ENCODE measurements around the gene PYROXD2. TPM values are rescaled to one million over a fixed set of nuclear protein-coding genes. Genes with fewer than 3 reads are reported as not detected.
"Not testable (repeated sequence)": the region's sequence is repeated elsewhere in the genome, so short reads cannot be mapped to it uniquely, and the experiment has no call there.

PYROXD2 gene
- total RNA-seq, 1 experiment from 2014 or later = 2.3 TPM

- no peaks in the 10 kb centered on the region for H3K4me1 ChIP-seq (ENCODE audit: control insufficient read depth, insufficient read depth, low read length)
Measured at GRCh38 chr10:98344589-98345038, 70.4 kb downstream of the PYROXD2 start.

DNA sequence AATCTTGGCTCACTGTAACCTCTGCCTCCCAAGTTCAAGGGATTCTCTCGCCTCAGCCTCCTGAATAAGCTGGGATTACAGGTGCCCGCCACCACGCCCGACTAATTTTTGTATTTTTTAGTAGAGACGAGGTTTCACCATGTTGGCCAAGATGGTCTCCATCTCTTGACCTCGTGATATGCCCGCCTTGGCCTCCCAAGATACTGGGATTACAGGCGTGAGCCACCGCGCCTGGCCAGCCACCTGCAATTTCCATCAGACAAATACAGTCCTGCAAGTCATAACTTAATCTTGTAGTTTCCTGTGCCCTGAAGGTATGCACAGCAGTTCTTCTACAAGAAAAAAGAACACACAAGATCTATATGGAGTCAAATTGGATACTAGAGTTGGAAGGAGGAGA is 73.3 kb downstream of the PYROXD2 start:
- DNase-seq (ENCODE audit: low read depth, low spot score); intact Hi-C loops (cut with micrococcal nuclease; ENCODE audit: unreplicated experiment); CTCF ChIA-PET; in situ Hi-C loops (cut with HindIII; ENCODE audit: low pct_unique_long_range_greater_than_20kb, low sequenced_read_pairs); POLR2A ChIA-PET; H3K4me3 ChIP-seq (ENCODE audit: low read depth in 2 of 2, low read length in 2 of 2); H3K27me3 ChIP-seq (ENCODE audit: control insufficient read depth, insufficient read depth, low read length); H3K36me3 ChIP-seq (ENCODE audit: control insufficient read depth, insufficient read depth, low read length); BruUV-seq (replicated peaks); H3K27ac ChIP-seq (ENCODE audit: low read length); H3K4me1 ChIP-seq (ENCODE audit: control insufficient read depth, insufficient read depth, low read length); ATAC-seq; H3K9me3 ChIP-seq (ENCODE audit: control insufficient read depth, insufficient read depth, low read depth, low read length): not testable (repeated sequence)

More at GRCh38 chr10:98344589-98345038, 70.4 kb downstream of the PYROXD2 start:
- CTCF ChIA-PET = no interaction called here
- DNase-seq (ENCODE audit: low read depth, low spot score) (no peak), ATAC-seq (no peak)
- TF ChIP-seq REST (IDR thresholded peaks at IDR 0.05; ENCODE audit: insufficient read depth in 1 of 2, low read depth in 2 of 2, low read length in 1 of 2) (no peak), TCF7L2 (IDR thresholded peaks at IDR 0.05; ENCODE audit: low read depth, low read length) (no peak), POLR2AphosphoS5 (IDR thresholded peaks at IDR 0.05; ENCODE audit: low read depth, low read length) (no peak), SIN3A (IDR thresholded peaks at IDR 0.05; ENCODE audit: borderline replicate concordance, insufficient read depth, low read depth, low read length) (no peak)
- TF ChIP-seq, protein P1, sequence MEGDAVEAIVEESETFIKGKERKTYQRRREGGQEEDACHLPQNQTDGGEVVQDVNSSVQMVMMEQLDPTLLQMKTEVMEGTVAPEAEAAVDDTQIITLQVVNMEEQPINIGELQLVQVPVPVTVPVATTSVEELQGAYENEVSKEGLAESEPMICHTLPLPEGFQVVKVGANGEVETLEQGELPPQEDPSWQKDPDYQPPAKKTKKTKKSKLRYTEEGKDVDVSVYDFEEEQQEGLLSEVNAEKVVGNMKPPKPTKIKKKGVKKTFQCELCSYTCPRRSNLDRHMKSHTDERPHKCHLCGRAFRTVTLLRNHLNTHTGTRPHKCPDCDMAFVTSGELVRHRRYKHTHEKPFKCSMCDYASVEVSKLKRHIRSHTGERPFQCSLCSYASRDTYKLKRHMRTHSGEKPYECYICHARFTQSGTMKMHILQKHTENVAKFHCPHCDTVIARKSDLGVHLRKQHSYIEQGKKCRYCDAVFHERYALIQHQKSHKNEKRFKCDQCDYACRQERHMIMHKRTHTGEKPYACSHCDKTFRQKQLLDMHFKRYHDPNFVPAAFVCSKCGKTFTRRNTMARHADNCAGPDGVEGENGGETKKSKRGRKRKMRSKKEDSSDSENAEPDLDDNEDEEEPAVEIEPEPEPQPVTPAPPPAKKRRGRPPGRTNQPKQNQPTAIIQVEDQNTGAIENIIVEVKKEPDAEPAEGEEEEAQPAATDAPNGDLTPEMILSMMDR (IDR thresholded peaks at IDR 0.05) = no peak
- Histone ChIP-seq H3K9me3 (ENCODE audit: control insufficient read depth, insufficient read depth, low read depth, low read length) (no peaks in the 10 kb centered on the region), H3K27me3 (ENCODE audit: control insufficient read depth, insufficient read depth, low read length) (peaks cover 5% of the 10 kb centered on the region), H3K27ac (ENCODE audit: low read length) (no peak overlapping the region), H3K4me3 (ENCODE audit: low read depth in 2 of 2, low read length in 2 of 2) (no peak overlapping the region), H3K36me3 (ENCODE audit: control insufficient read depth, insufficient read depth, low read length) (no peaks in the 10 kb centered on the region)
- in situ Hi-C loops (cut with HindIII; ENCODE audit: low pct_unique_long_range_greater_than_20kb, low sequenced_read_pairs) (no loop called here), intact Hi-C loops (cut with micrococcal nuclease; ENCODE audit: unreplicated experiment) (no loop called here)
- POLR2A ChIA-PET = no interaction called here
- BruUV-seq (replicated peaks) = no TSS peak

DNA sequence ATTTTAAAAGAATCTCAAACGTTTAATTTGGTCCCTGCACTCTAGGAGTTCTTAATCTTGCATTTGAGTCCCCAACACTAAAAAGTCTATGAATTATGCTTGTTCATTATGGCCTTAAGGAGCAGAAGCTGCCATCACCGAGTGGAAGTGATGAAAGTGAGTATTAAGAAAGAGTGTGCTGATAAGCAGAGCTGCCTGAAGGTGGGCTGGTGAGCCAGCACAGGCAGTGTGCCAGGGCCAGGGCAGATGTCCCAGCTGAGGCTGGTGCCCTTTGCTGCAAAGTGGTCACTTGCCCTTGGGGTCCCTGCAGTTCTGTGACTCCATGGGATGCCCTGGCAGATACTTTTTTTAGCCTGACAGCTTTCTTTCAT is 74.1 kb downstream of the PYROXD2 start:
- Histone ChIP-seq H3K36me3 (ENCODE audit: control insufficient read depth, insufficient read depth, low read length) (no peaks in the 10 kb centered on the region), H3K4me1 (ENCODE audit: control insufficient read depth, insufficient read depth, low read length) (no peaks in the 10 kb centered on the region), H3K9me3 (ENCODE audit: control insufficient read depth, insufficient read depth, low read depth, low read length) (no peaks in the 10 kb centered on the region), H3K4me3 (ENCODE audit: low read depth in 2 of 2, low read length in 2 of 2) (no peak overlapping the region), H3K27ac (ENCODE audit: low read length) (no peak overlapping the region), H3K27me3 (ENCODE audit: control insufficient read depth, insufficient read depth, low read length) (peaks cover 5% of the 10 kb centered on the region)
- DNase-seq (ENCODE audit: low read depth, low spot score) = no peak
- ATAC-seq = no peak
- in situ Hi-C loops (cut with HindIII; ENCODE audit: low pct_unique_long_range_greater_than_20kb, low sequenced_read_pairs) = no loop called here
- ChIA-PET CTCF (no interaction called here), POLR2A (interaction anchor here (0.7 kb wide), 1 partner anchor 103 kb away, joined by 4 read pairs; no protein-coding TSS in a partner anchor)
- no TSS peak for BruUV-seq (replicated peaks)
- intact Hi-C loops (cut with micrococcal nuclease; ENCODE audit: unreplicated experiment) = no loop called here
- TF ChIP-seq REST (IDR thresholded peaks at IDR 0.05; ENCODE audit: insufficient read depth in 1 of 2, low read depth in 2 of 2, low read length in 1 of 2) = no peak
- TF ChIP-seq TCF7L2 (IDR thresholded peaks at IDR 0.05; ENCODE audit: low read depth, low read length) = no peak
- TF ChIP-seq POLR2AphosphoS5 (IDR thresholded peaks at IDR 0.05; ENCODE audit: low read depth, low read length) = no peak
- TF ChIP-seq, protein P1 (IDR thresholded peaks at IDR 0.05) = no peak
- TF ChIP-seq SIN3A (IDR thresholded peaks at IDR 0.05; ENCODE audit: borderline replicate concordance, insufficient read depth, low read depth, low read length) = no peak
